ENCODE data around the gene VSTM4.

The VSTM4 gene

GRCh38 chr10:49029666-49030065, 85.7 kb downstream of the VSTM4 start:
- CTCF ChIA-PET = no interaction called here
- POLR2A ChIA-PET = no interaction called here
- DNase-seq (ENCODE audit: extremely low spot score) = no peak
- no peak for TF ChIP-seq CTCF (IDR thresholded peaks at IDR 0.05; ENCODE audit: control extremely low read depth, extremely low read depth, low read depth, missing control alignments)

GRCh38 chr10:49028639-49029038, 86.7 kb downstream of the VSTM4 start:
- no peak for TF ChIP-seq CTCF (IDR thresholded peaks at IDR 0.05; ENCODE audit: control extremely low read depth, extremely low read depth, low read depth, missing control alignments)
- ChIA-PET POLR2A (no interaction called here), CTCF (no interaction called here)
- no peak for DNase-seq (ENCODE audit: extremely low spot score)

GRCh38 chr10:49025347-49025983, 89.9 kb downstream of the VSTM4 start:
- TF ChIP-seq CTCF (IDR thresholded peaks at IDR 0.05; ENCODE audit: control extremely low read depth, extremely low read depth, low read depth, missing control alignments) = no peak
- no peak for DNase-seq (ENCODE audit: extremely low spot score)
- ChIA-PET CTCF (interaction anchor here (1.0 to 1.6 kb wide), 3 partner anchors 8 to 25 kb away, joined by 3 to 4 read pairs (median 3); no protein-coding TSS in a partner anchor), POLR2A (no interaction called here)

GRCh38 chr10:49024484-49024883, 90.8 kb downstream of the VSTM4 start:
- CTCF ChIA-PET = no interaction called here
- TF ChIP-seq CTCF (IDR thresholded peaks at IDR 0.05; ENCODE audit: control extremely low read depth, extremely low read depth, low read depth, missing control alignments) = no peak
- POLR2A ChIA-PET = no interaction called here
- DNase-seq (ENCODE audit: extremely low spot score) = no peak

GRCh38 chr10:49023752-49024151, 91.6 kb downstream of the VSTM4 start:
- TF ChIP-seq CTCF (IDR thresholded peaks at IDR 0.05; ENCODE audit: control extremely low read depth, extremely low read depth, low read depth, missing control alignments) = no peak
- CTCF ChIA-PET = interaction anchor here (0.9 kb wide), 1 partner anchor 10 kb away, joined by 3 read pairs; no protein-coding TSS in a partner anchor
- no peak for DNase-seq (ENCODE audit: extremely low spot score)
- POLR2A ChIA-PET = no interaction called here

GRCh38 chr10:49023071-49023470, 92.3 kb downstream of the VSTM4 start:
- ChIA-PET CTCF (interaction anchor here (0.9 kb wide), 1 partner anchor 10 kb away, joined by 3 read pairs; no protein-coding TSS in a partner anchor), POLR2A (no interaction called here)
- no peak for DNase-seq (ENCODE audit: extremely low spot score)
- no peak for TF ChIP-seq CTCF (IDR thresholded peaks at IDR 0.05; ENCODE audit: control extremely low read depth, extremely low read depth, low read depth, missing control alignments)

All from GM10248 (cell line).